ENCODE results near the gene MARVELD3.

Gene MARVELD3

DNA sequence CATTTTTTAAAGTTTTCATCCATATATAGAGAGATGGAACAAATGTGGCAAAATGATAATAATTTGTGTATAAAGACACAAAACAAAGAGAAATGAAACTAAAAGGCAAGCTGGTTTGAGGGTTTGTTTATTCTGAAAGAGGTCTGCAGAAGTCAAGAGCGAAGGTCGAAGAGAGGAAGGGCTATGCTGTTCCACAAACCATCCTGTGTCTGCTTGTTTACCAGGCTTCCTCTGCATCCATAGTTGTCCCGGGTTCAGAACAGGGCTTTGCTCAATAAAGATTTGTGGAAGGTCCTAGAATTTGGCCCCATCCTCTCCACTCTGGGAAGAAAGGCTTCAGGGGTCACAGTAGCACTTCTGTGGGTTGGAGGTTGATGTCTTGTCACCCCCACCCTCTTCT, 2.4 kb upstream of the MARVELD3 start:
- no peak for DNase-seq

DNA sequence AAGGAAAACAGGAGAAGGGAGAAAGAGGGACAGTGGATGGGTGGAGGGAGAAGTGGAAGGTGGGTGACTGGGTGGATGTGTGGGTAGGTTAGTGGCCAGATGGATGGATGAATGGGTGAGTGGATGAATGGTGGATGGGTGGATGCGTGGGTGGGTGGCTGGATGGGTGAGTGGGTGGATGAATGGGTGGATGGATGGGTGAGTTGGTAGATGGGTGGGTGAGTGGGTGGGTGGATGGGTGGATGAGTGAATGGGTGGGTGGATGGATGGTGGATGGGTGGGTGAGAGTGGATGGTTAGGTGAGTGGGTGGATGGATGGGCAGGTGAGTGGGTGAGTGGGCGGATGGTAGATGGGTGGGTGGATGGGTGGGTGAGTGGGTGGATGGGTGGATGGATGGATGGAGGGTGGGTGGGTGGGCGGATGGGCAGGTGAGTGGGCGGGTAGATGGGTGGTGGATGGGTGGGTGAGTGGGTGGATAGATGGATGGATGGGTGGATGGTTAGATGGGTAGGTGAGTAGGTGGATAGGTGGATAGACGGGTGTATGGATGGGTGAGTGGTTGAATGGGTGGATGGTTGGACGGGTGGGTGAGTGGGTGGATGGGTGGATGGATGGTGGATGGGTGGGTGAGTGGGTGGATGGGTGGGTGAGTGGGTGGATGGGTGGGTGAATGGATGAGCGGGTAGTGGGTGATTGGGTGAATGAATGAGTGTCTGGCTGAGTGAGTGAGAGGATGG, 702 bp upstream of the MARVELD3 start:
- DNase-seq = no peak

DNA sequence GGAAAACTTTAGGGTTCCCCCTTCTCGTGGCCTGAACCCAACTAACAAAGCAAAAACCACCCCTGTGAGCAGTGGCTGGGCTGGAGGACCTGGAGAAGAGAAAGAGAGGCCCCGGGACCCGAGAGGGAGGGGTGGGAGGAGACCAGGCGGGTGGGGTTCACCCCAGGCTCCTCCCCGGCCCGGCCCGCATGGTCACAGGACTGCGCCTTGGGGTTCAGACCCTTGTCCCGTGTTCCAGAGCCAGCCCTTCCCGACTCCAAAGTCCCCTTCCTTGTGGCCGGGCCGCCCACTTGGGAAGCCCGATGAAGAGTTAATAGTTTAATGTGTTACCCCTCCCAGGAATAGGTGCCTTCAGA, 852 bp downstream of the MARVELD3 start:
- no peak for DNase-seq

- DNase-seq = no peak
Measured at GRCh38 chr16:71627731-71628181, 1.8 kb downstream of the MARVELD3 start.

- no peak for DNase-seq
Measured at GRCh38 chr16:71628810-71629209, 2.8 kb downstream of the MARVELD3 start.

- DNase-seq = no peak
Measured at GRCh38 chr16:71629278-71630016, 3.5 kb downstream of the MARVELD3 start.

- DNase-seq = no peak
Measured at GRCh38 chr16:71630808-71631207, 4.8 kb downstream of the MARVELD3 start.

GRCh38 chr16:71631776-71632175, 5.8 kb downstream of the MARVELD3 start:
- no peak for DNase-seq

DNA sequence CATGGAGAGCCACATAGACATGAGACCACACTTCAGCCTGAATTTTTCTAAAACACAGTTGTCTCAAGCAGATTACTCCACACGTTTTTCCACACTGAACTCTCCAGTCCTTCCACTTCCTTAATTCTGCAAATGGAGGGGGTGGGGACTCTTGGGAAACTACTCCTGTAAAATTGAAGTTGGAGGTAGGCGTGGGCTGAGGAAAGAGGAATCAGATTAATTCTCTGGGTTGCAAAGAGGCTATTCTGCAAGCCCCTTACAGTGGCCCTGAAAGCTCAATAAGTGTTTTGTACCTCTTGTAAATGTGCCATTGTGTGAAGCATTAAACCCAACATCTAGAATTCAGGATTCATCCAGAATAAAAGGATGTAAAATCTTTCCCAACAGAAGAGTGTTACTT, 9.6 kb downstream of the MARVELD3 start:
- DNase-seq = peak; percentile 26

DNA sequence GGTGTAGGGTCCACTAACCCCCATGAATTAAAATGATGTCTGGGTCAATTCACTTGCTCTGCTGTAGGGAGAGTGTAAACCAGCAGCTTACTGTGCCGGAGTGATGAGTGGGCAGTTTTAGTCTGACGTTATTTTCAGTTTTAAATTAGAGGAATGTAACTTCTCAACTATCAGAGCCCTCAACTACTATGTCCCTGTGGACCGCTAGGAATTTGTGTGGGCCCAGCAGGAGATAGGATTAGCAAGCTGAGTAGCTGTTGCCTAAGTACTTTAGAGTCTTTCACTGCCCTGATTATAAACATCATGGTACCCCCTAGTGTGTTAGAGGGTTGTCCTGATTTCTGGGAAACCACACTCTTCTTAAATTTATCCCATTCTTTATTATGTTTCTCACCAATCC, 11.4 kb downstream of the MARVELD3 start:
- DNase-seq = no peak

GRCh38 chr16:71645450-71645849, 19.5 kb downstream of the MARVELD3 start:
- peak; percentile 43 for DNase-seq

DNA sequence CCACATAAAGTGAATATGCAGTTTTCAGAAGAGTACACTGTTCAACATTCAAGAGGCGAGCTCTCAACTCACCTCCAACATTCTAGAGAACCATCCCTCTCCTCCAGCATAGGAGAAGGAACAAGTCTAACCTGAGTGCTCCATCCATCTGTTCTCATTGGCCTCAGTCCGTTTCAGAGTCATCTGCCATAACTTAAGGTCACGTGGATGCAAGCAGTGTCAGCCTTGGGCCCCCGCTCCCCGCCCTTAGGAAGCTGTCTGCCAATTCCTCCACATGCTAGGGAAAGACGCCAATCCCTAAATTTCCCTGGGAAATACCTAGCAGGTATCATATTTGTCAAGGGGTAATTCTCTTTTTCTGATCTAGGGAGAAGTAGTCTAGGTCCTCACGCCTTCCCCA, 21.4 kb downstream of the MARVELD3 start:
- DNase-seq = no peak

DNA sequence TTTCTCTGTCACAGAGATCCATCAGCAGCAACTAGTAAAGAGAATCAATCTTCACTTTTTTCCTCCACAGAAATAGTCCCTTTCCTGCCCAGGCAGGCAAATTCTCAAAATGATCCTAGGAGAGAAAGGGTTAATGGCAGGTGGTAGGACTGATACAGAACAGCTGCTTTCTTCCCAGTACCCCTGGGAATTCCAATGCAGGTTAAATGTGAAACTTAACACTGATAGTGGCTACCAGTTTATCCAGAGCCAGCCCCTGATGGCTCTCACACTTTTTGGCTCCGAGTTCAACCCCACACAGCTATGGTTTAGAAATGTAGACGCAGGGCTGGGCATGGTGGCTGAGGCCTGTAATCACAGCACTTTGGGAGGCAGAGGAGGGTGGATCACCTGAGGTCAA, 22.2 kb downstream of the MARVELD3 start:
- DNase-seq = no peak

DNA sequence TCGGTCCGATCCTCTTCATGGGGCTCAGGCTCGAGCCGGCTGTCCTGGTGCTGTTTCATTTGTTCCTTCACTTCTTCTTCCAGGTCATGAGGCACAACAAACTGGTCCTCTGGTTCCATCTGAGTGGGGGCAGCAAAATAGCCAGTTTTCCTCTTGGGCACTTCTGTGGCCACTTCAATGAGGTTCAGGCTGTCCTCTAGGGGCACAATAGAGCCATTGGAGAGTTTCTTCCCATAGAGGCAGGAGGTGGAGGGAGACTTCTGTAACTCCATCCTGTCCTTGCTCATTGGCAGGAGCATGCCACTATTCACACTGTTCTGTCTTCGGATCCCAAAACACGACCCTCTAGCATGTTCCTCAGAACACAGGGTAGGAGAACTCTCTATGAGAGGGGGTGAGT, 22.9 kb downstream of the MARVELD3 start:
- DNase-seq = no peak

- no peak for DNase-seq
Measured at GRCh38 chr16:71649704-71650103, 23.7 kb downstream of the MARVELD3 start.

DNA sequence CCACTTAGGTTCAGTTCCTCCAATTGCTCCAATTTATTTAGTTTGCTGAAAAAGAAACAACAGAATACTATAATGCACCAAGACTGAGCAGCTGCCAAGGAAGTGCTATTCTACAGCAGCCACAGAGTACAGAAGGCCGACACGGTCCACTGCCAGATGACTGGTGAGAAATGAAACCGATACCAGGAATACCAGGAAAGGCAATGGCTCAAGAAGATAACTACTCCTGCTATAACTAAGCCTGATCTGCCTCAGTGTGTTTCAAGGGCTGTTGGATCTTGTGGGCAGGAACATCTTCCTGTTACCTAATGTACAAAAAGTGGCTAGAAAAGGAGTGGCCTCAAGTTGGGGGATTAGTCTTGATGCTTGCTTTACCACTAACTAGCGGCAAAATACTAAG, 32.8 kb downstream of the MARVELD3 start:
- peak; percentile 34 for DNase-seq

GRCh38 chr16:71659471-71659870, 33.5 kb downstream of the MARVELD3 start:
- DNase-seq = no peak

- DNase-seq = no peak
Measured at GRCh38 chr16:71666264-71666663, 40.3 kb downstream of the MARVELD3 start.

GRCh38 chr16:71666928-71667707, 41.1 kb downstream of the MARVELD3 start:
- no peak for DNase-seq

DNA sequence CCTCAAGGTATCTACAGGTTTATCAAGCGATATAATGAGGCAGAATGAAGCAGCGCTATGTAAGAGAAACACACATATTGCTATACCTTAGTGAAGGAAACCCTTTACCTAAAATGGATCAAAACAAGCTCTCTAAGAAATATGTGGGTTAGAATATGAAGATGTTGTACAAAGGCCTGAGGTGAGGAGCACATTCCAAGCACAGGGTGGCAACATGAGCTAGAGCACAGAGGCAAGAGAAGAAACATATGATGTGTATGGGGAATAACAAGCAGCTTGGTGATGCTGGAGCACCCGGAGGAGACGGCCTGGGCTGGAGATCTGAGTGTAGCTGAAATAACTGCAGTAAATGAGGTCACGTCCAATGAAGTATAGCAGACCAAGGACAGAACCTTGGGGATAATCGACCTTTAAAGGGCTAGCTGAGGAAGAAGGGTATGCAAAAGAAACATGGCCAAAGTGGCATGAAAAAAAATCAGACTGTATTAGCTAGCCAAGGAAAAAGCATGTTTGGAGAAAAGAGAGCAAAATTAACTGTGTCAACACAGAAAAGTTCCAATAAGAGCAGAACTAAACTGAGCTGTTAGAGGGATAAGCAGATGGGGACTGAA, 44.0 kb downstream of the MARVELD3 start:
- DNase-seq = no peak

GRCh38 chr16:71670537-71670936, 44.6 kb downstream of the MARVELD3 start:
- no peak for DNase-seq

DNA sequence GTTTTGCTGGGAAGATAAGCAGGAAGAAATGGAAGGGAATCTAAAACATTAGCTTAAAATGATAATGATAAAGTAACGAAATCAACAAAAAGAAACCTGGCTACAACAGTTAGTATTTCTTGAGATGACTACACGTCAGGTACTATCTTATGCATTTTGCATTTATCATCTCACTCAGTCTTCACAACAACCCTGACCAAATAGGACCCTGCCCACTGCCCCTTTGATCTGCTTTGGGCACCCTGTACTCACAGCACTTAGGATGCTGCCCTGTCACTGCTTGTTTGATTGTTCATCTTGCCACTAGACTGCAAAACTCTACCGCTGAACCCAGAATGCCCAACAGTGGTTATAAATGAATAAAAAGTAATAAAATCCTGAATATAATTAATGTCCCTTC, 45.2 kb downstream of the MARVELD3 start:
- no peak for DNase-seq

DNA sequence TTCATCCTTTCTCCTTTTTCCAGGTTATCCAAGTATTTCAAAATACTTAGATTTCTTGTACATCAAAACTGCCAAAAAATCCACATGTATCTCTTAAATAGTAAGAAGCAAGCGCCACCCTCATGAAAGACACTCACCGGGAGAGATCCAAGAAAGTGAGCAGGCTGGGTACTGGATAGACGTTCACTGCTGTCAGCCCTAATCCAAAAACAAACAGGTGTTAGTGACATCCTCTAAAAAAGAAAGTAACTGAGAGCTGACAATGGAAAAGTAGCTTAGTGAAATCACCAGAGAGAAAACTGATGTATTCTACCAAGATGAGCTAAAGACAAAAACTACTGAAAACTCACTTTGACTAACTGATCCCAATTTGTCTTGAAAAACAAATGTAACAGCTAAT, 46.1 kb downstream of the MARVELD3 start:
- DNase-seq = no peak
